ENCODE results near the gene GPM6B. TPM values are rescaled to one million over a fixed set of nuclear protein-coding genes. Genes with fewer than 3 reads are reported as not detected.

The GPM6B gene
- total RNA-seq, 1 experiment from 2014 or later = 99.8 TPM

- Mint-ChIP-seq H3K4me1 (peaks cover 45% of the 10 kb centered on the region), H3K27ac (no peak overlapping the region), H3K27me3 (ENCODE audit: low read depth) (no peaks in the 10 kb centered on the region), H3K4me3 (no peak overlapping the region), H3K36me3 (no peaks in the 10 kb centered on the region; the same call in 1 of the 2 replicates), H3K9me3 (no peaks in the 10 kb centered on the region)
- ATAC-seq = no peak
- ChIA-PET CTCF (no interaction called here), POLR2A (no interaction called here)
- TF ChIP-seq TEAD1 (CRISPR knock-in tag; IDR thresholded peaks at IDR 0.05) (no peak), MLX (CRISPR knock-in tag; IDR thresholded peaks at IDR 0.05) (no peak), ZNF425 (CRISPR knock-in tag; conservative IDR thresholded peaks at IDR 0.05) (no peak), SMAD3 (CRISPR knock-in tag; IDR thresholded peaks at IDR 0.05; ENCODE audit: borderline replicate concordance) (no peak)
- no peak for DNase-seq (ENCODE audit: low spot score)
Measured at GRCh38 chrX:13834355-13834754, 17.5 kb upstream of the GPM6B start.

- POLR2A ChIA-PET = no interaction called here
Measured at GRCh38 chrX:13829983-13830382, 13.1 kb upstream of the GPM6B start.

More at GRCh38 chrX:13829983-13830382, 13.1 kb upstream of the GPM6B start:
- Mint-ChIP-seq H3K36me3 (peaks cover 3% of the 10 kb centered on the region), H3K4me3 (no peak overlapping the region), H3K27me3 (ENCODE audit: low read depth) (no peaks in the 10 kb centered on the region), H3K27ac (no peak overlapping the region), H3K4me1 (peaks cover 13% of the 10 kb centered on the region), H3K9me3 (no peaks in the 10 kb centered on the region)
- TF ChIP-seq TP53 (CRISPR knock-in tag; IDR thresholded peaks at IDR 0.05) = no peak
- no peak for TF ChIP-seq NFATC4 (CRISPR knock-in tag; IDR thresholded peaks at IDR 0.05)
- no peak for TF ChIP-seq ZNF263 (CRISPR knock-in tag; IDR thresholded peaks at IDR 0.05; ENCODE audit: low read depth)
- TF ChIP-seq ZNF512 (CRISPR knock-in tag; IDR thresholded peaks at IDR 0.05; ENCODE audit: borderline replicate concordance) = no peak
- TF ChIP-seq OVOL2 (CRISPR knock-in tag; IDR thresholded peaks at IDR 0.05; ENCODE audit: borderline replicate concordance) = no peak
- no peak for TF ChIP-seq EMX1 (CRISPR knock-in tag; IDR thresholded peaks at IDR 0.05)
- no peak for TF ChIP-seq FOXP4 (CRISPR knock-in tag; IDR thresholded peaks at IDR 0.05)
- no peak for TF ChIP-seq JUN (CRISPR knock-in tag; IDR thresholded peaks at IDR 0.05)
- no peak for TF ChIP-seq HMGXB4 (CRISPR knock-in tag; IDR thresholded peaks at IDR 0.05)
- DNase-seq (ENCODE audit: low spot score) (no peak), ATAC-seq (no peak)
- CTCF ChIA-PET = interaction anchor here (0.7 kb wide), 1 partner anchor 47 kb away, joined by 4 read pairs; no protein-coding TSS in a partner anchor

Data from WTC11 (cell line).